IMR-90 (cell line): ENCODE data around the gene FUT4. TPM values are rescaled to one million over a fixed set of nuclear protein-coding genes. Genes with fewer than 3 reads are reported as not detected.

ENCODE experiments used
- ATAC-seq: fragments of 200-7000 bp; cut with Tn5 transposase; 2 replicates; pipeline ENCODE4 v1.9.1; 2020; ENCODE audit warnings: low read depth, mild to moderate bottlenecking, moderate library complexity
- BruUV-seq: library from RNA; stranded (reverse); fragments of 400-500 nt; replicated peaks from 2 replicates; lab custom pipeline; 2021; lab: Mats Ljungman, UMichigan
- CTCF ChIA-PET: fragments of 300-600 bp; formaldehyde crosslinking; extraction: SDS; loops from one replicate; lab custom pipeline; 2021; ENCODE audit warnings: antibody characterized with exemption; lab: Yijun Ruan, JAX
- POLR2A ChIA-PET: fragments of 300-600 bp; sonication (Branson Sonifier 250); formaldehyde crosslinking; loops from one replicate; lab custom pipeline; 2022; ENCODE audit warnings: antibody characterized with exemption; ENCODE audit not compliant: unreplicated experiment; lab: Charles Lee
- DNase-seq: peaks from one replicate; pipeline ENCODE4 v3.0.0; 2013
- H2AFZ ChIP-seq: replicated peaks from 2 replicates; pipeline ENCODE3; 2013; ENCODE audit warnings: low read length, mild to moderate bottlenecking; ENCODE audit not compliant: poor library complexity
- H2AK5ac ChIP-seq: 2 replicates; pipeline ENCODE4 v1.6.1; 2013; ENCODE audit warnings: low read depth, low read length, inconsistent platforms
- H2AK9ac ChIP-seq: replicated peaks from 2 replicates; pipeline ENCODE3; 2013; ENCODE audit warnings: mild to moderate bottlenecking, low read depth, low read length, moderate library complexity; ENCODE audit not compliant: poor library complexity
- H2BK120ac ChIP-seq: 2 replicates; pipeline ENCODE4 v1.6.1; 2013; ENCODE audit warnings: low read depth, low read length, inconsistent platforms
- H2BK15ac ChIP-seq: 3 replicates; pipeline ENCODE4 v1.6.1; 2013; ENCODE audit warnings: low read depth, low read length, inconsistent platforms
- H2BK20ac ChIP-seq: 2 replicates; pipeline ENCODE4 v1.6.1; 2013; ENCODE audit warnings: low read depth, mild to moderate bottlenecking, inconsistent platforms, low read length, moderate library complexity
- H2BK5ac ChIP-seq: 2 replicates; pipeline ENCODE4 v1.6.1; 2013; ENCODE audit warnings: mild to moderate bottlenecking, low read depth, low read length, inconsistent platforms; ENCODE audit not compliant: poor library complexity, severe bottlenecking
- H3K14ac ChIP-seq: replicated peaks from 2 replicates; pipeline ENCODE4 v1.6.1; 2013; ENCODE audit warnings: low read depth, low read length, inconsistent platforms
- H3K18ac ChIP-seq: 2 replicates; pipeline ENCODE4 v1.6.1; 2013; ENCODE audit warnings: low read depth, low read length, control low read depth
- H3K23ac ChIP-seq: 2 replicates; pipeline ENCODE4 v1.6.1; 2013; ENCODE audit warnings: low read depth, low read length, inconsistent platforms
- H3K27ac ChIP-seq: 2 replicates; pipeline ENCODE4 v1.5.1; 2013; ENCODE audit warnings: mild to moderate bottlenecking, control low read depth, low read length; ENCODE audit not compliant: insufficient read depth
- H3K27me3 ChIP-seq: 2 replicates; pipeline ENCODE4 v1.6.1; 2013; ENCODE audit warnings: low read length; ENCODE audit not compliant: control insufficient read depth, insufficient read depth
- H3K36me3 ChIP-seq: 2 replicates; pipeline ENCODE4 v1.6.1; 2013; ENCODE audit warnings: low read length, mixed read lengths; ENCODE audit not compliant: control insufficient read depth, insufficient read depth
- H3K4ac ChIP-seq: 2 replicates; pipeline ENCODE4 v1.6.1; 2013; ENCODE audit warnings: low read depth, low read length, inconsistent platforms
- H3K4me1 ChIP-seq: 2 replicates; pipeline ENCODE4 v1.6.1; 2013; ENCODE audit warnings: low read length, mixed read lengths; ENCODE audit not compliant: control insufficient read depth, insufficient read depth
- H3K4me2 ChIP-seq: 2 replicates; pipeline ENCODE4 v1.6.1; 2013; ENCODE audit warnings: low read depth, mild to moderate bottlenecking, control low read depth, low read length, moderate library complexity
- H3K4me3 ChIP-seq: 2 replicates; pipeline ENCODE4 v1.5.1; 2013; ENCODE audit warnings: low read depth, mild to moderate bottlenecking, control low read depth, low read length, moderate library complexity; ENCODE audit not compliant: insufficient read depth
- H3K56ac ChIP-seq: 2 replicates; pipeline ENCODE4 v1.6.1; 2013; ENCODE audit warnings: low read length, inconsistent platforms; ENCODE audit not compliant: insufficient read depth; ENCODE audit errors: extremely low read depth
- H3K79me1 ChIP-seq, 2 experiments: 2 replicates each; pipeline ENCODE4 v1.6.1; 2013; ENCODE audit warnings: low read length in 2 of 2, inconsistent platforms in 1 of 2, low read depth in 1 of 2
- H3K9ac ChIP-seq: 2 replicates; pipeline ENCODE4 v1.6.1; 2013; ENCODE audit warnings: low read depth, low read length, control low read depth
- H3K9me1 ChIP-seq: 2 replicates; pipeline ENCODE4 v1.6.1; 2013; ENCODE audit warnings: low read length, inconsistent platforms; ENCODE audit not compliant: insufficient read depth
- H3K9me3 ChIP-seq: 2 replicates; pipeline ENCODE4 v1.6.1; 2013; ENCODE audit warnings: low read length; ENCODE audit not compliant: control insufficient read depth, insufficient read depth
- H4K20me1 ChIP-seq: 2 replicates; pipeline ENCODE4 v1.6.1; 2013; ENCODE audit warnings: low read length, inconsistent platforms; ENCODE audit not compliant: insufficient read depth
- H4K5ac ChIP-seq: 2 replicates; pipeline ENCODE4 v1.6.1; 2013; ENCODE audit warnings: mild to moderate bottlenecking, low read depth, low read length, control low read depth
- H4K8ac ChIP-seq, 2 experiments: 2 replicates each; pipeline ENCODE4 v1.6.1; 2013; ENCODE audit warnings: low read depth in 2 of 2, low read length in 2 of 2, control low read depth in 1 of 2, inconsistent platforms in 1 of 2
- H4K91ac ChIP-seq: 2 replicates; pipeline ENCODE4 v1.6.1; 2013; ENCODE audit warnings: low read depth, low read length, inconsistent platforms; ENCODE audit not compliant: insufficient read depth
- CEBPB ChIP-seq: IDR thresholded peaks from 2 replicates; pipeline ENCODE4 v1.6.1; 2012; ENCODE audit warnings: low read depth, low read length, improper control_type of control experiment
- CTCF ChIP-seq: conservative IDR thresholded peaks from 2 replicates; pipeline ENCODE4 v1.5.1; 2012; ENCODE audit warnings: mild to moderate bottlenecking, low read depth, low read length, improper control_type of control experiment
- ELK1 ChIP-seq: fragments of 150-350 bp; IDR thresholded peaks from 2 replicates; pipeline ENCODE4 v1.6.1; 2016; ENCODE audit warnings: low read depth, mild to moderate bottlenecking, low read length, moderate library complexity, borderline replicate concordance
- FOS ChIP-seq: fragments of 150-350 bp; IDR thresholded peaks from 2 replicates; pipeline ENCODE4 v1.6.1; 2016; ENCODE audit warnings: low read depth, low read length
- MAFK ChIP-seq: IDR thresholded peaks from 2 replicates; pipeline ENCODE4 v1.6.1; 2012; ENCODE audit warnings: low read depth, low read length, improper control_type of control experiment
- RAD21 ChIP-seq: IDR thresholded peaks from 2 replicates; pipeline ENCODE4 v1.6.1; 2012; ENCODE audit warnings: low read length, improper control_type of control experiment
- SMC3 ChIP-seq: fragments of 150-350 bp; IDR thresholded peaks from 2 replicates; pipeline ENCODE4 v1.6.1; 2016; ENCODE audit warnings: low read depth, mild to moderate bottlenecking, antibody characterized with exemption, low read length, moderate library complexity
- WGBS, 2 experiments: methylation state at CpG; one replicate each; pipeline versions ENCODE4 v1.1.5 to v1.1.7; 2013; ENCODE audit warnings: missing lambda C conversion rate in 2 of 2; ENCODE audit not compliant: insufficient read length in 1 of 2; ENCODE audit errors: extremely low coverage in 2 of 2; 5-methylcytosine and 5-hydroxymethylcytosine counted together
- dilution Hi-C: fragments of 300-500 bp; cut with HindIII; formaldehyde crosslinking; loops from one replicate; pipeline ENCODE4 v1.14.3; 2018; ENCODE audit warnings: low sequenced_read_pairs; ENCODE audit not compliant: unreplicated experiment
- in situ Hi-C: fragments of 300-500 bp; cut with MboI; formaldehyde crosslinking; loops from 3 replicates; pipeline ENCODE4 v1.14.3; 2019; ENCODE audit warnings: low sequenced_read_pairs, inconsistent platforms, mixed read lengths
- intact Hi-C: fragments of 100-400 bp; cut with micrococcal nuclease; formaldehyde crosslinking; loops from 2 replicates; pipeline ENCODE4 v1.10.0; 2022
- polyA plus RNA-seq, 3 experiments: library from polyadenylated mRNA; depleted of rRNA; stranded (reverse); fragments of >200 nt; gene quantifications; 2 replicates each; pipeline ENCODE4 v1.2.3, GENCODE V29; 2012; ENCODE audit warnings: low replicate concordance in 1 of 3
- total RNA-seq: library from RNA; depleted of rRNA; stranded (reverse); fragments of >200 nt; gene quantifications from 2 replicates; pipeline ENCODE4 v1.2.3, GENCODE V29; 2012

FUT4 gene
- total and polyA plus RNA-seq, 2 of the 4 experiments (the other 2 are of a cell fraction), result 2.2 to 2.4 TPM

GRCh38 chr11:94519478-94520084, 24.1 kb upstream of the FUT4 start (continued):
- no peak for TF ChIP-seq MAFK

- POLR2A ChIA-PET, result no interaction called here
These were observed 22.0 kb upstream of the FUT4 start for GRCh38 chr11:94521684-94522083.

More at GRCh38 chr11:94521684-94522083, 22.0 kb upstream of the FUT4 start:
- Histone ChIP-seq H2BK5ac (no peak overlapping the region), H3K9me1 (no peaks in the 10 kb centered on the region), H3K4ac (no peak overlapping the region), H3K79me1 (no peaks in the 10 kb centered on the region), H4K91ac (no peak overlapping the region), H3K18ac (no peak overlapping the region), H4K8ac (no peak overlapping the region), H3K4me2 (no peak overlapping the region), H2AFZ (no peak overlapping the region), H3K9ac (no peak overlapping the region), H3K14ac (no peak overlapping the region), H3K27me3 (peaks cover 2% of the 10 kb centered on the region), H3K4me1 (peaks cover 2% of the 10 kb centered on the region; the same call in 1 of the 2 replicates), H3K56ac (no peak overlapping the region), H2AK9ac (no peak overlapping the region), H3K23ac (no peak overlapping the region), H3K36me3 (no peaks in the 10 kb centered on the region), H4K5ac (no peak overlapping the region), H3K4me3 (no peak overlapping the region), H2AK5ac (no peak overlapping the region), H4K20me1 (no peaks in the 10 kb centered on the region), H2BK15ac (no peak overlapping the region), H2BK120ac (no peak overlapping the region), H3K9me3 (no peaks in the 10 kb centered on the region), H3K27ac (no peak overlapping the region), H2BK20ac (no peak overlapping the region)
- in situ Hi-C loops, result loop anchor here (10.0 kb wide), 1 partner anchor 53 kb away; no protein-coding TSS in a partner anchor
- no peak for DNase-seq
- peak; percentile 62 for ATAC-seq
- dilution Hi-C loops, result no loop called here
- WGBS, 2 experiments, result 84% methylated on average over 4 of the region's 5 CpGs; no CpG with 5 or more reads in 1 of the 2 experiments
- CTCF ChIA-PET, result interaction anchor here (0.8 to 1.3 kb wide), 3 partner anchors 9 to 53 kb away, joined by 3 to 5 read pairs (median 4); partner anchors contain the start of gene C11orf97
- no peak for TF ChIP-seq FOS
- no peak for TF ChIP-seq CEBPB
- TF ChIP-seq CTCF, result peak; percentile 46
- TF ChIP-seq ELK1, result no peak
- TF ChIP-seq SMC3, result 0 out of 2 replicates have a peak, but pooled peaks have one; percentile 28
- TF ChIP-seq RAD21, result peak; percentile 37
- BruUV-seq, result no TSS peak
- intact Hi-C loops, result no loop called here
